Measurements from ENCODE around the gene TRAPPC8. TPM values are rescaled to one million over a fixed set of nuclear protein-coding genes. Genes with fewer than 3 reads are reported as not detected.

The TRAPPC8 gene
- total and polyA plus RNA-seq, 2 of the 13 experiments (the other 11 are each of a cell fraction or from before 2014, with no cell fraction given) = 34.6 to 50.8 TPM

DNA sequence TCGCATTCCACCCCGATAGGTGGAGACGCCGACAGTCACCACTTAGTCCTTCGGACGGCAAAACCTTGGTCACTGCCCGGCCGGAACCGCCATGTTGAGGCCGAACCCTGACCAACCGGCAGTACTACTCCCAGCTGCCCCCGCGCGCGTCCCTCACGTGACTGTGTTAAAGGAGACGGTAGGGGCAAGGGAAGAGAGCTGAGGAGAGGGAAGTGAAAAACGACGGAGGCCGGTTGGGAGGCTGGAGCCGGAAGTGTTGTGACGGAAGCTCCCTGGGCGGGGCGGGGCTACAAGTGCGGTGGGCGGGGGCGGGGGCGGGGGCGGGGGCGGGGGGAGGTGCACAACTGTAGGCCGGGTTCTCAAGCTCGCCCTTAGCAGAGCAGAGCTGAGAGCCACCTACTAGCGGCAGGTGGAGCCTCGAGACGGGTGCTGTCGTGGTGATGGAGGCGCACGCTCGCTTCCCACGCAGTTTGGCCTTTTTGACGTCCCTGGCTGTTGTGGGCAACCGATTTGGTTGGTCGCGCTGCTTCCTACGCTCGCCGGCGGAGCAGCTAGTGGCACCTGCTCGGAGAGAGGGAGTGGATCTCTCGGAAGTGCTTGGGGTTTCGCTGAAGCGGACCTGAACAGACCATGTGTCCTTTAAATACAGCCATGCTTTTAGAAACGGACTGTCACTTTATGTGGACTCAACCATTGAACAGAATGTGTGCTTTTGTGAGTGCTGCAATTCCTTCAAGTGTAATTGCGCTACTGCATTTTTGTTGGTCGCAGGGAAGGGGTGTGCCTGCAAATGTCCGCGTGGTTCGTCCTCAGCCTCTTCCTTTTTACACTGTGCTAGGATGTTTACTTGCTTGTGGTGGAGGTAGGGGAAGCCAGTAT, at the start of gene TRAPPC8 (continued):
- TF ChIP-seq SMYD3 (CRISPR knock-in tag; IDR thresholded peaks at IDR 0.05) = peak; percentile 74; the same call in 1 of the 2 replicates
- no peak for TF ChIP-seq SMARCE1 (IDR thresholded peaks at IDR 0.05; ENCODE audit: borderline replicate concordance)
- TF ChIP-seq ZC3H13 (CRISPR knock-in tag; IDR thresholded peaks at IDR 0.05) = peak; percentile 81; the same call in 1 of the 2 replicates
- TF ChIP-seq, protein P1, sequence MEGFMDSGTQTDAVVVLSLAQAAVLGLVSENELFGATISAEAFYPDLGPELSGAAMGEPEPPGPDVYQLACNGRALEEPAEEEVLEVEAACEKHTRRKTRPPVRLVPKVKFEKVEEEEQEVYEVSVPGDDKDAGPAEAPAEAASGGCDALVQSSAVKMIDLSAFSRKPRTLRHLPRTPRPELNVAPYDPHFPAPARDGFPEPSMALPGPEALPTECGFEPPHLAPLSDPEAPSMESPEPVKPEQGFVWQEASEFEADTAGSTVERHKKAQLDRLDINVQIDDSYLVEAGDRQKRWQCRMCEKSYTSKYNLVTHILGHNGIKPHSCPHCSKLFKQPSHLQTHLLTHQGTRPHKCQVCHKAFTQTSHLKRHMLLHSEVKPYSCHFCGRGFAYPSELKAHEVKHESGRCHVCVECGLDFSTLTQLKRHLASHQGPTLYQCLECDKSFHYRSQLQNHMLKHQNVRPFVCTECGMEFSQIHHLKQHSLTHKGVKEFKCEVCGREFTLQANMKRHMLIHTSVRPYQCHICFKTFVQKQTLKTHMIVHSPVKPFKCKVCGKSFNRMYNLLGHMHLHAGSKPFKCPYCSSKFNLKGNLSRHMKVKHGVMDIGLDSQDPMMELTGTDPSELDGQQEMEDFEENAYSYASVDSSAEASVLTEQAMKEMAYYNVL (CRISPR knock-in tag; IDR thresholded peaks at IDR 0.05; ENCODE audit: borderline replicate concordance) = no peak
- no peak for TF ChIP-seq ZNF703 (CRISPR knock-in tag; IDR thresholded peaks at IDR 0.05; ENCODE audit: borderline replicate concordance)
- no peak for TF ChIP-seq CCAR2 (optimal IDR thresholded peaks at IDR 0.05; ENCODE audit: low read depth, low read length)
- TF ChIP-seq, protein P2, sequence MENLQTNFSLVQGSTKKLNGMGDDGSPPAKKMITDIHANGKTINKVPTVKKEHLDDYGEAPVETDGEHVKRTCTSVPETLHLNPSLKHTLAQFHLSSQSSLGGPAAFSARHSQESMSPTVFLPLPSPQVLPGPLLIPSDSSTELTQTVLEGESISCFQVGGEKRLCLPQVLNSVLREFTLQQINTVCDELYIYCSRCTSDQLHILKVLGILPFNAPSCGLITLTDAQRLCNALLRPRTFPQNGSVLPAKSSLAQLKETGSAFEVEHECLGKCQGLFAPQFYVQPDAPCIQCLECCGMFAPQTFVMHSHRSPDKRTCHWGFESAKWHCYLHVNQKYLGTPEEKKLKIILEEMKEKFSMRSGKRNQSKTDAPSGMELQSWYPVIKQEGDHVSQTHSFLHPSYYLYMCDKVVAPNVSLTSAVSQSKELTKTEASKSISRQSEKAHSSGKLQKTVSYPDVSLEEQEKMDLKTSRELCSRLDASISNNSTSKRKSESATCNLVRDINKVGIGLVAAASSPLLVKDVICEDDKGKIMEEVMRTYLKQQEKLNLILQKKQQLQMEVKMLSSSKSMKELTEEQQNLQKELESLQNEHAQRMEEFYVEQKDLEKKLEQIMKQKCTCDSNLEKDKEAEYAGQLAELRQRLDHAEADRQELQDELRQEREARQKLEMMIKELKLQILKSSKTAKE (CRISPR knock-in tag; IDR thresholded peaks at IDR 0.05; ENCODE audit: borderline replicate concordance) = 0 out of 2 replicates have a peak, but pooled peaks have one; percentile 27
- TF ChIP-seq GTF2F1 (IDR thresholded peaks at IDR 0.05; ENCODE audit: low read length) = no peak
- 0 out of 2 replicates have a peak, but pooled peaks have one; percentile 26 for TF ChIP-seq TMF1 (CRISPR knock-in tag; IDR thresholded peaks at IDR 0.05; ENCODE audit: low read depth)
- 0 out of 2 replicates have a peak, but pooled peaks have one; percentile 59 for TF ChIP-seq PCBP1 (IDR thresholded peaks at IDR 0.05; ENCODE audit: borderline replicate concordance, low read depth, low read length)
- peak; percentile 90 for TF ChIP-seq THAP11 (CRISPR knock-in tag; IDR thresholded peaks at IDR 0.05)
- no peak for TF ChIP-seq MIER2 (CRISPR knock-in tag; IDR thresholded peaks at IDR 0.05)
- TF ChIP-seq ZNF33A (CRISPR knock-in tag; IDR thresholded peaks at IDR 0.05; ENCODE audit: borderline replicate concordance) = no peak
- TF ChIP-seq, protein P3, sequence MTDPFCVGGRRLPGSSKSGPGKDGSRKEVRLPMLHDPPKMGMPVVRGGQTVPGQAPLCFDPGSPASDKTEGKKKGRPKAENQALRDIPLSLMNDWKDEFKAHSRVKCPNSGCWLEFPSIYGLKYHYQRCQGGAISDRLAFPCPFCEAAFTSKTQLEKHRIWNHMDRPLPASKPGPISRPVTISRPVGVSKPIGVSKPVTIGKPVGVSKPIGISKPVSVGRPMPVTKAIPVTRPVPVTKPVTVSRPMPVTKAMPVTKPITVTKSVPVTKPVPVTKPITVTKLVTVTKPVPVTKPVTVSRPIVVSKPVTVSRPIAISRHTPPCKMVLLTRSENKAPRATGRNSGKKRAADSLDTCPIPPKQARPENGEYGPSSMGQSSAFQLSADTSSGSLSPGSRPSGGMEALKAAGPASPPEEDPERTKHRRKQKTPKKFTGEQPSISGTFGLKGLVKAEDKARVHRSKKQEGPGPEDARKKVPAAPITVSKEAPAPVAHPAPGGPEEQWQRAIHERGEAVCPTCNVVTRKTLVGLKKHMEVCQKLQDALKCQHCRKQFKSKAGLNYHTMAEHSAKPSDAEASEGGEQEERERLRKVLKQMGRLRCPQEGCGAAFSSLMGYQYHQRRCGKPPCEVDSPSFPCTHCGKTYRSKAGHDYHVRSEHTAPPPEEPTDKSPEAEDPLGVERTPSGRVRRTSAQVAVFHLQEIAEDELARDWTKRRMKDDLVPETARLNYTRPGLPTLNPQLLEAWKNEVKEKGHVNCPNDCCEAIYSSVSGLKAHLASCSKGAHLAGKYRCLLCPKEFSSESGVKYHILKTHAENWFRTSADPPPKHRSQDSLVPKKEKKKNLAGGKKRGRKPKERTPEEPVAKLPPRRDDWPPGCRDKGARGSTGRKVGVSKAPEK (CRISPR knock-in tag; IDR thresholded peaks at IDR 0.05; ENCODE audit: borderline replicate concordance) = peak; percentile 37; the same call in 1 of the 2 replicates
- no peak for TF ChIP-seq ZBTB7B (CRISPR knock-in tag; IDR thresholded peaks at IDR 0.05)
- no peak for TF ChIP-seq ZNF577 (CRISPR knock-in tag; IDR thresholded peaks at IDR 0.05; ENCODE audit: borderline replicate concordance, low read depth)
- TF ChIP-seq KLF9 (CRISPR knock-in tag; IDR thresholded peaks at IDR 0.05; ENCODE audit: low read depth) = peak; percentile 85; the same call in 1 of the 2 replicates
- TF ChIP-seq, protein P4, sequence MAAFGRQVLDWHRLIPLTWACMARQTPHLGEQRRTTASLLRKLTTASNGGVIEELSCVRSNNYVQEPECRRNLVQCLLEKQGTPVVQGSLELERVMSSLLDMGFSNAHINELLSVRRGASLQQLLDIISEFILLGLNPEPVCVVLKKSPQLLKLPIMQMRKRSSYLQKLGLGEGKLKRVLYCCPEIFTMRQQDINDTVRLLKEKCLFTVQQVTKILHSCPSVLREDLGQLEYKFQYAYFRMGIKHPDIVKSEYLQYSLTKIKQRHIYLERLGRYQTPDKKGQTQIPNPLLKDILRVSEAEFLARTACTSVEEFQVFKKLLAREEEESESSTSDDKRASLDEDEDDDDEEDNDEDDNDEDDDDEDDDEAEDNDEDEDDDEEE (CRISPR knock-in tag; IDR thresholded peaks at IDR 0.05) = peak; percentile 83
- TF ChIP-seq ZNF709 (CRISPR knock-in tag; IDR thresholded peaks at IDR 0.05) = 0 out of 2 replicates have a peak, but pooled peaks have one; percentile 53
- TF ChIP-seq IKZF1 (IDR thresholded peaks at IDR 0.05) = no peak
- TF ChIP-seq CHD4 (IDR thresholded peaks at IDR 0.05; ENCODE audit: borderline replicate concordance, low read length) = no peak
